NCI-H2227 (cell line): Measurements from ENCODE around the gene SIGLEC10.

Experiments used
- DNase-seq: peaks from one replicate; lab custom pipeline; 2025; ENCODE audit not compliant: unreplicated experiment; lab: John Stamatoyannopoulos, UW

The SIGLEC10 gene

DNA sequence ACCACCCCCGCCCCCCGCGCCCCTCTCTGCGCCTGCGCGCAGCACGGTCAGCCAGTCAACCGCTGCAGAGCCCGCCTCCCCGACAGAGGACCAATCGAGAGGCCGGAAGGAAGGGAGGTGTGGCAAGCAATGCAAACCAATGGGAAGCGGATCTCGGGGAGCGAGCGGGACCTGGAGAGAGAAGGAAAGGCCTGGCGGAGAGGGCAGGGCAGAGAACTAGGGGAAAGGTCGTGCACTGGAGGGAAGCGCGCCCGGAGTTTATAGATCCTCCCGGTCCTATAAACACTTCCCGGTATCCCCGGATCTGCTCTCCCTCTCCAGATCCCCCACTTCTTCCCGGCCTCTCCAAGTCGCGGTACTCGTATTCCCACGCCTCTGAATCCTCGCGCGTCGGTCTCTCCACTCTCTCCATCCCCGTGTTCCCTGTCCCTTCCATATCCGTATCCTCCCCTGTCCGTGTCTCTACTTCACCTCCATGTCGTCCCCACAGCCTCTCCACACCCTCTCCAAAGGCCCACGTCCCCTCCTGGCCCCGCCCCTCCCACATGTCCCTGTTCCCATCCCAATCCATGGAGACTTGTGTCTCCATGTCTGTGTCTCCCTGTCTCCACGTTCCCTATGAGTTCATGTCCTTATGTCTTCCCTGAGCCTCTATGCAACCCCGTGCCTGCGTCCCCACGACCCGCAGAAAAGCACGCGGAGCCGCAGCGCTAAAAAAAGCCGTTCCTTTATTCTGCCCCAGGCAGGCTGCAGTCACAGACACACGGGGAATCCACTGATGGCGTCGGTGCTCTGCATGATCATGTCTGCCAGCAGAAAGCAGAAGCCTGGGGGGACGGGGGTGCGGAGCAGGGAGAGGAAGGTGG is 50.8 kb downstream of the SIGLEC10 start:
- DNase-seq = peak; percentile 94

DNA sequence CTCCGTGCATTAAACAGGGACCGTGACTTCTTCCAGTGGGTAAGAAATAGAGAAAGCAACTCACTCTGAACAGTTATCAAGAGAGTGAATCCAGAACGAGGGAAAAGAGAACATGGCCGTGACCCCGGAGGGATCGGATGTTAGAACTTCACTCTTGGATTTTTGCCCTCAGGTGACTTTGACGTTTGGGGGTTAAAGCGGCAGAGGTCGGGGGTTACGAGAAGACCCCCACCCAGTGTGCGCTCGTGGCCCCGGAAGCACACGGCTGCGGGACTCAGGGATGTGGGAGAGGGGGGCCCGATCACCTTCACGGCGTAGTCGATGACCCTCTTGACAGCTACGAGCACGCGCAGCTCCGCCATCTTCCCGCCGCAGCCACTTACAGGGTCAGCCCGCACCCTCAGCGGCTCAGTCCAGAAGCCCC is 51.5 kb downstream of the SIGLEC10 start, which contains the start of gene ETFB:
Gene ETFB, minus strand, starts transcription at position 424 of the 424 bp plus-strand sequence. Its CDS starts 62 bp downstream, at position 362.
- DNase-seq = no peak

DNA sequence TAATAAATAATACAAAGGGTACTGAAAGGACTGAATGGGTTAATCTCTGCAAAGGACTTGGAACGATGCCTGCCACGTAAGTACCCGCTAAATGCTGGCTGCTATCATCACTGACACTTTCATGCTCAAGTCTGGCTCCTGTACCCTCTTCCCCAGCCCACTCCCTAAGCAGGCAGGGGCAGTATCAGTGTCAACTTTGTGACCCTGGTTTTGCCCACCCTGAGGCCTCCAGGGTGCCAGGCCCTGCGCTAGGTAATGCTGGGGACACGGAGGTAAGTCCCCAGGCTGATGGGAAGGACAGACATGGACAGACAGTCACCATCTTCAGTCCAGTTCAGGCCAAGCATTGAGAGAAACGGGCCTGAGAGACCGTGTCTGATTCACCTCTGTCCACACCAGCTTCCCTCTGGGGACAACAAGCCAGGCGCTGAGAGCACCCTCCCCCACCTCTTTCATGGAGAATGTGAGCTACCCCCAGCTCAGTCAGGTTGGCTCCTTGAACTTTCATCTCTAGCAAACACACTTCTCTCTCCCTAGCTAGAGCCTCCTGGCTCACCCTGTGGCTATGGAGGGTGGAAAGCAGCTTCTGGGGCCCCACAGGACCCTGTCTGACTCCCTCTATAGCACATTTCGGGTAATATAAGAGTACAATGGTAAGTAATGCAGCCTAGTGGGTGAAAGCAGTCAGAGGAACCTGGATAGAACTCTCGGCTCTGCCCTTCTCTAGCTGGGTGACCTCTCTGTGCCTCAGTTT is 52.1 kb downstream of the SIGLEC10 start:
- peak; percentile 1 for DNase-seq

DNA sequence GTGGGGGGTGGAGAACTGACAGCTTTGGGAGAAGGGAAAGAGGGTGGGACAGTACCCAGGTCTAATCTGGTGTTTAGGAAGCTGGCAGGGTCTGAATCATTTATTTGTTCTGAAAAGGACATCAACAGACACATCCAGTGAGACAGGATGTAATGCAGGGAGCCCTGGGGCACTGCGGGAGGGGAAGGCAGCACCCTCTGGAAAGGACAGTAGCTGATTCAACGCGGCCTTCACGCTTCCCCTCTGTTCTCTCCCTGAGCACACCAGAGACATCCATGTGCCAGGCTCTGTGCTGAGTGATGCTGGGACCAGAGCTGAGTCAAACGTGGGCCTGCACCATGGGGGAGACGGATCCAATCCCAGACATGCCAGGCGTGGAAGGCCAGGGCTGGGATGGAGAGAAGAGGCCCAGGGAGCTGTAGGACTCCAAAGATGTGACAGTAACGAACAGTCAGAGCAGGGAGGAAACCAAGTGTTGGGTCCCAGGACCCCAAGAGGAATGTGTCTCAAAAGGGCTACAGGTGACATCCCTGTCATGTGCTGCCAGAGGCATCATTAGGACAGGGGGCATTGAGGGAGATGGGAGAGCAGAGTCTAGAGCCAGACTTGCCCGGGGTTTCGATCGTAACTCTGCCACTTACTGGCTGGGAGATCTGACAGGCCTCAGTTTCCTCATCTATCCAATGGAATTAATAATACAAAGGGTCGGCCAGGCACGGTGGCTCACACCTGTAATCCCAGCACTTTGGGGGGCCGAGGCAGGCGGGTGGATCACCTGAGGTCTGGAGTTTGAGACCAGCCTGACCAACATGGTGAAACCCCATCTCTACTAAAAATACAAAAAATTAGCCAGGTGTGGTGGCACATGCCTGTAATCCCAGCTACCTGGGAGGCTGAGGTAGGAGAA is 53.0 kb downstream of the SIGLEC10 start:
- no peak for DNase-seq

DNA sequence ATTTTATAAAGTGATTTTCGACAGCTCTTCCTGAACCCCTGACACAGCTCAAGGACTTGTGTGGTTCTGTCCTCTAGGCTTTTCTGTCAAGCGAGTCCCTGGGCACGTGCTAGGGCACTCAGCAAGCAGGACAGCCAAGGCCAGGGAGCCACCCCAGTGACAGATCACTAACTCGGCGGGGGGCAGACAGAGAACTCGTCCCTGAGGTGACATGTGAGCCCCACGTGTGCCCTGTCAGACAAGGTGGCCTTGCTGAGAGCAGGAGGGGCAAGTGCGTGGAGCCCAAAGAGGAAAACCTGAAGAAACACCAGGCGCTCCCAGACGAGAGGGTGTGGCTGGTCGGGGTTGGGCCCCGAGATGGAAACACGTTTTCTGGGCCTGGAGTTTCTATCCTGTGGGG is 56.2 kb downstream of the SIGLEC10 start:
- DNase-seq = no peak
